Daoy (cell line): ENCODE results near the gene IL20RB. TPM values are rescaled to one million over a fixed set of nuclear protein-coding genes. Genes with fewer than 3 reads are reported as not detected.
A peak's percentile ranks its signal among the peaks of the same experiment; 100 is the strongest.
"Not testable (repeated sequence)": the region's sequence is repeated elsewhere in the genome, so short reads cannot be mapped to it uniquely, and the experiment has no call there.

ENCODE experiments used
- DNase-seq: peaks from one replicate; pipeline ENCODE4 v3.0.0-alpha.2; 2015; ENCODE audit warnings: low read depth
- total RNA-seq: library from RNA; depleted of rRNA; stranded (reverse); fragments of >200 nt; shearing (Covaris generic); gene quantifications from 2 replicates; pipeline ENCODE4 v1.2.3, GENCODE V29; 2014

IL20RB gene
- total RNA-seq, 1 experiment from 2014 or later, result 1.5 TPM

GRCh38 chr3:136946978-136947377, 10.8 kb upstream of the IL20RB start:
- no peak for DNase-seq

DNA sequence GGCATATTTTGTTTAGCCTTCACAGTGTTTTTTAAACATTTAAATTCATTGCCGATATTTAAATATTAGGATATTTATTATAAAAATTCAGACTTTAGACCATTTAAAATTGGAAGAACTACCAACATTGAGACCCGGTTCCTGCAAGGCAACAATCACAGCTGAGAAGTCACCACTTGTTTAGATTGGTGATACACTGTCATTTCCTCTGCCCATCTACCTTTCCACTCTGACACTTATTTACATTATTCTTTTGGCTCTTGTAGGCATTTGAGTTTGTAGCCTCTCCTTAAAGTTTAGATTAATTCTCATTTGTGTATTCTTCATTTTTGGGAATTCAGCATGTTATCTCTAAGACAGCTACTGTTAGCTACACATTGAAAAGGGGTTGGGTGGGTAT, 10.3 kb upstream of the IL20RB start:
- DNase-seq, result no peak

DNA sequence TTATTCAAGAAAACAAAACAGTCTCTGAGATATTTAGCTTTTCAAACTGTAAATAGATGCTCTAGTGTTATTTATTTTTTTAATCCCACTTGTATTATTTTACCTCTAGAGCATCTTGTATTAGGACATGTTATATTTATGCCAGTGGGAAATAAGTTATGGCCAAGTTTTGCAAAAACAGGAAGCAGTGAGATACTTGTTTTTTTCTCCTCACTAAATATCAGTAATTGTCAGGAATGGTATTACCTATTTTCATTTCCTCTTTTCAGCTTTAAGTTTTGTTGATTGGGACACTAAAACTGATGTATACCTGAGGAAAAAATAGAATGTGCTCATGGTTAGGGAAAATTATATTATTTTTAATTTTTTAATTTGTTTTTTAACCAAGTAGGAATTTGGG, 8.6 kb upstream of the IL20RB start:
- no peak for DNase-seq

- DNase-seq, result no peak
These were observed 8.1 kb upstream of the IL20RB start for GRCh38 chr3:136949708-136950107.

GRCh38 chr3:136950623-136951022, 7.2 kb upstream of the IL20RB start:
- DNase-seq, result no peak

DNA sequence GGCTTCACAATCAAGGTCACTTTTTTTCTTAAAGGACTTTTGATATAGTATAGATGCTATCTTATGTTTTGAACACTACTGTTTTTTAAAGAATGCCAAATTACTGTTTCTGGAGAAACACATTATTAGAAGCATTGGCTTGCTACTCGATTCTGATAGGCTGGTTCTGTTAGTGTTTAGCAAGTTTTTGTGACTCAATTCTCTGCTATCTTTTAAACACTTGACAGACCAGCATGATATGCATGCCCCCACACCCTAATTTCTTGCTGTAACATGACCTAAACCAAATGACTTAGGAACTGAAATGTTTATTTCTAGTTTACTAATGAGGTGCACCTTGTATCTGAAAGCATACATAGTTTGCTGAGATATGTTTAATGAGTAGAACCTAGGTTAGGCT, 5.5 kb upstream of the IL20RB start:
- DNase-seq, result no peak

- no peak for DNase-seq
These were observed 3.5 kb upstream of the IL20RB start for GRCh38 chr3:136954251-136954650.

DNA sequence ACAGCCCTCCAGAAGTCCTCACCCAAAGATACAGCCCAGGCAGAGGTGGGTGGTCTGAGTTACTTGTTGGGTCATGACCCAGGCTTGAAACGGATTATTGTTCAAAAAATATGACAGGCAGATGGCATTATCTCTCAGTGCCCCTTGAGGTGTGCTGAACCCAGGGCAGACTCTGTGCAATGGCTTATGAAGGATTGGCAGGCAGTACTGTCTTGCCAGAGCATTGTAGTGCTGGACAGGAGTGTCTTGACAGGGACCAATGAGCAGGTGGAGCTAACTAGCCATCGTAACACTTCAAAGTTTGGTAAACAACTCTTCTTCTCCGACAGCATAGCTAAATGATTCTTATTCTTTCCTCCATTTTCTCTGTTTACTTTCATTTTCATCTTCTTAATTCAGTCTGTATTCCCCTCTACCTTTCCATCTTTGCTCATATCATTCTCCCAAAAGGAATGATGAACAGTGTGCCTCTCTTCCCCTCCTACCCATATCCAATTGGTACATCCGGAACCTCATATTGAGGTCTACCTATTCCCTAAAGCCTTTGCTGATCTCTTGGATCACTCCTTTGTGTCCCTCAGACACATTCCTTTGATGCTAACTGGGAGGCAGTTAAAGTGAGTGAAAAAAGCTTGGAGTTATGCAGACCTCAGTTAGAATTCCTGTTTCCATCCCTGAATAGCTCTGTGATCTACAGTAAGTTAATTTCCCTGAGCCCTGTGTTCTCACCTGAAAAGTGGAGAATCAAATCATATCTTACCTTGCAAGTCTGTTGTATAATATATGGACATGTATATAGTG, 2.6 kb upstream of the IL20RB start:
- no peak for DNase-seq

GRCh38 chr3:136955813-136956212, 2.0 kb upstream of the IL20RB start:
- no peak for DNase-seq

DNA sequence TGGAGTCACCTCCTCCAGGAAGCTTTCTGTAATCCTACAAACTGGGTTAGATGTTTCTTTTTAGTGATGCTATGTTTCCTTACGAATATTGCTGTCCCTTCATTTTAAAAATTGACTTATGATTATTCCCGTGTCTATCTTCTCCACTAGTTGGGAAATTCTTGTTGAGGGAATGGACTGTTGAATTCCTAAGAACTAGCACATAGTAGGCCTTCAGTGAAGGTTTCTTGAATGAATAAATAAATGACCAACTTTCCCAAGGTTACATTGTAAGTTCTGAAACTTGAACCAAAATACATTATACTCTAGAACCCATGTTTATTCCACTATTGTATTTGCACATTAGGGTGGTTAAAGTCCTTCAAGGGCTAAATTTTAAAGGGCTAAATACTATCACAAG, 812 bp upstream of the IL20RB start:
- DNase-seq, result no peak

DNA sequence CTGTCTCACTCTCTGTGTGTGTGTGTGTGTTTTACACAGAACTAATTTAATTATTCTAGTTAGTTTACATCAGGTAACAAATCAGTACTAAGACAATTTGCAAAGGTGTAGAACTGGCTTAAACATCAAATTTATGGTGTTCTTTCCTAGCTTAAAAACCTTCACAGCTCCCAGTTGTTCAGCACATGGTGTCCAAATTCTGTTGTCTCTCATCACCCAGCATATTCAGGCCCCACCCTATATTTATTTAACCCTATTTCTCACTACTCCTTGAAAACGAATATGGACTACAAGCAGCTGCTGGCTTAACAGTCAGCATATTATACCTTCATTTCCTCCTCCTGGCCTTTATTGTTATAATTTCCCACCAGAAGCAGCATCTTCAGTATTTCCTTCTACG, 1.2 kb downstream of the IL20RB start:
- DNase-seq, result no peak

DNA sequence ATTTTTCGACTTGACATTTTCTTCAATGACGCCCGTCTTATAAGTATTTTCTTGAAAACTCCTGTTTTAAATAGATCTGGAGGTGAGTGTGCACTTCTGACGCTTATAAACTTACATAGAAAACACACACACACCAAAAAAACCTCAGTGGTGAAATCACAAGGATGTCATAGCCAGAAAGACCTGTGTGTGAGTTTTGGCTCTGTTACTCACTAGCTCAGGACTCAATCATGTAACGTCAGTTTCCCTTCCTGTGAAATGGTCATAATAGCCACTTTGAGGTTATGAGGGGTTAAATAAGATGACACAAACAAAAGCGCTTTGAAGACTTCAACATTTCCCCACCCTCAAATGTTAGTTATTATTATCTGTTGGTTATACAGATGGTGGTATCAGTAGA, 1.8 kb downstream of the IL20RB start:
- DNase-seq, result no peak

DNA sequence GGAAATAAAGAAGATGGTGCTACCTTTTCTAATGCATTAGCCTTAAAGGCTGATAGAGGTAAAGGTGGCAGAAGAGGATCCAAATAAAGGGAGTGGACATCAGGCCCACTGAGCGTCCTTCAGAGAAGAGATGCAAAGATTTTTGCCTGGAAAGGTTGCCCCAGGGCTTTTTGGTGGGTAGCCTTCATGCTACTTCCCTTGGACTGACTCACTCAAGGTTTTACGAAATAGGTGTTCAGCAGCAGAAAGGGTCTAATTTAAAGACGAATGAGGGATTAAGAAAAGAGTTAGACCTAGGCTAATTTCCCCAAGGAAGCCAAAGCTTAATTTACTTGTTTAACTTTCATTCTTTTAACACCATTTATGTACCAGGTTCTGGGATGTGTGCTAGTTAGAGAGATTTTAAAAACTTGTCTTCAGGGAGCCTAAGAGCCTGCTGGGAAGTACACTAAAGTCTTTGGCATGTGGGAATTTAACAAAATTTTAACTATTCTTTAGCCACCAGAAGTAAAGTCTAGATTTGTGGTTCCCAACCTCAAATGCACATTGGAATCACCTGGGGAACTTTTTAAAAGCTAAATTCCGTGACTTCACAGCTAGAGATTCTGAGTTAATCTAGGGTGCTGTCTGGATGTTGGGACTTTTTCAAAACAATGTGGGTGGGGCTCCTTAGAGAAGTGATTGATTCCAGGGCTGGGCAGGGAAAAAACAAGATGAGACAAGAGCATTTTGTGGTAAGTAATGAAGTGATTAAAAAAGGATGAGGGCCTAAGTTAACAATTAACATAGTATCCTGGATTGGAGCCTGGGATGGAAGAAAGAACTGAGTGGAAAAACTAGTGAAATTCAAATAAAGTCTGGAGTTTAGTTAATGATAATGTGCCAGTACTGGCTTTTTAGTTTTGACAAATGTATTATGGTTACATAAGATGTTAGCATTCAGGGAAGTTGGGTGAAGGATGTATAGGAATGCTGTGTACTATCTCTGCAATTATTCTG, 3.4 kb downstream of the IL20RB start:
- peak; percentile 37 for DNase-seq

DNA sequence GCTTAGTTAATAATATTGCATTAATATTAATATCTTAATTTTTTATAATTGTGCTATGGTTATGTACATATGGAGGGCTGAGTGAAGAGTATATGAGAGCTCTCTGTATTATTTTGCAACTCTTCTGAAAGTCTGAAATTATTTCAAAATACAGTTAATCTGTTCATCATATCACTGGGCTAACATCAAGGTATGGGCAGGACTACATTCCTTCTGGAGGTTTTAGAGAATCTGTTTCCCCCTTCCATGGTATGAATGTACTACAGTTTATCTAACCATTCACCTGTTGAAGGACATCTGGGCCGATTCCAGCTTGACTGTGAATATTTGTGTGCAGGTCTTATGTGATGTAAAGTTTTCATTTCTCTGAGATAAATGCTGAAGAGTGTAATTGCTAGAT, 5.1 kb downstream of the IL20RB start:
- no peak for DNase-seq

GRCh38 chr3:136969539-136969938, 11.8 kb downstream of the IL20RB start:
- DNase-seq, result not testable (repeated sequence)

DNA sequence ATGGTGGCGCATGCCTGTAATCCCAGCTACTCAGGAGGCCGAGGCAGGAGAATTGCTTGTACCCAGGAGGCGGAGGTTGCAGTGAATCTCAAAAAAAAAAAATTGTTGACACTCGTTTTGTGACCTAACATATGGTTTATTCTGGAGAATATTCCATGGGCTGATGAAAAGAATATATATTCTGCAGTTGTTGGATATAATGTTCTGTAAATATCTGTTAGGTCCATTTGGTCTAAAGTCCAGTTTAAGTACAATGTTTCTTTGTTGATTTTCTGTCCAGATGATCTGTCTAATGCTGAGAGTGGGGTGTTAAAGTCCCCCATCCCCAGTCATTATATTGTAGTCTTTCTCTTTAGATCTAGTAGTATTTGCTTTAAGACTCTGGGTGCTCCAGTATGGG, 15.6 kb downstream of the IL20RB start:
- no peak for DNase-seq

DNA sequence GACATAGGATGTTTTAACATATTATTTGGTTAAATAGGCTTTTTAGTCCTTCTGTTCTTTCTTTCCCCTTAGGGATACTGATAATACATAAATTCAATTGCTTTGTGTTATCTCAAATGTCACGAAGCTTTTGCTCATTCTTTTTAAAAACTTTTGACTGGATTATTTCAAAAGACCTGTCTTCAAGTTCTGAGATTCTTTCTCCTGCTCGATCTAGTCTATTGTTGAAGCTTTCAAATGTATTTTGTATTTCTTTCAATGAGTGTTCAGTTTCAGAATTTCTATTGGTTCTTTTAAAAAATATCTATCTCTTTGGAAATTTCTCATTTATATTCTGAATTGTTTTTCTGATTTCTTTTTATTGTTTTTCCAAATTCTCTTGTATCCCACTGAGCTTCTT, 16.9 kb downstream of the IL20RB start:
- no peak for DNase-seq

GRCh38 chr3:136979204-136979603, 21.4 kb downstream of the IL20RB start:
- DNase-seq, result no peak

- no peak for DNase-seq
These were observed 21.9 kb downstream of the IL20RB start for GRCh38 chr3:136979684-136980083.

DNA sequence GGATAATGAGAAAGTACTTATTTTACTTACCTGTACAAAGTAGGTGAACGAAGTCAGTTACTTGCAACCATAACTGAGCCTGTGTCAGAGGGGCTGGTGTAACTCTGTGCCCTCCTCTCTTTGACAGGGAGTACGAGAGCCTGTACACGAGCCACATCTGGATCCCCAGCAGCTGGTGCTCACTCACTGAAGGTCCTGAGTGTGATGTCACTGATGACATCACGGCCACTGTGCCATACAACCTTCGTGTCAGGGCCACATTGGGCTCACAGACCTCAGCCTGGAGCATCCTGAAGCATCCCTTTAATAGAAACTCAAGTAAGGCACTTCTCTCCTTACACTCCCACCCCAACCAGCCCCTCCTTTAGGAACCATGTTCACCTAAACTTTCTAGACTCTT, 24.2 kb downstream of the IL20RB start:
- DNase-seq, result no peak

DNA sequence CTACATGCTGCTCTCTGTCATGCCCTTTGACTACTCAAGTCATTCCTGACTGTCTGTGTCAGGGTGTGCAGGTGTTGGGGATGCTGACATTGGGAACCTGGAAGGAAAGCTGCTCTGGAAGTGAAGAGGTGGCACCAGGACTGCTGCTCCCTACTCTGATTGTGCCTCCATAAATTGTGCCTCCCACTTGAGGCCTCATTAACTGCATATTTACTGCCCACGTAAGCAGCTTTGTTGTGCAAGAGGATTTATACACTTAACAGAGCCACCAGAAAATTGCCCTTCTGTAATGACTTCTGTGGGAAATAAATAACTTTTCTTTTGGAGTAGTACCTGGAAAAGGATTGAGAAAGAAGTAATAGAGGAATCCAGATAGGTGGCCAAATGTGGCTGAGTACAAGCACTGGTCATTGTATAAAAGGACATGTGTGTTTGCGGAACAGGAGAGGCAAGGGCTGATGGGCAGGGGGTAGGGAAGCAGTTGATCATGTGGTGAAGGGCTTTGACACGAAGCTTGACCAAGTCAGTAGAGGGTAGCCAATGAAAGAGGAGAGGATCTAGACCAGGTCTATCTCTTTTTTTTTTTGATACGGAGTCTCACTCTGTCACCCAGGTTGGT, 24.8 kb downstream of the IL20RB start:
- DNase-seq, result no peak

DNA sequence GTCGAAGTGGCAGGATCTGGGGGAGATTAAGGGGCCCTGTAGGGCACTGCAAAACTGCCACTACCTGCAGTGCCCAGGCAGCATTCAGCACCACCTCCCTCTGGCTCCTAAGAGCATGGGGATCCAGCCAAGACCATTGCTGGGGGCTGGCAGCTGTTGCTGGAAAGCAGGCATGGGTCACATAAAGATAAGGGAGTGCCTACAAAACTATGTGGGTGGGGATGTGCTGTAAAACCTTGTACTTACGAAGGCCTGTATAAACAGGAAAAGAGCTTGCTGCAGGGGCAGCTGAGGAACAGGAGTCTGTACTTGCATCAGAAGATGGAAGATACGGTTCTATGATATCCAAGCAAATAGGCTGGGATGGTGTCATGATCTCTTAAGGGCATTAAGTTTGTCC, 27.1 kb downstream of the IL20RB start:
- DNase-seq, result peak; percentile 34
